Measurements from ENCODE around the gene BFSP2. TPM values are rescaled to one million over a fixed set of nuclear protein-coding genes. Genes with fewer than 3 reads are reported as not detected.
A peak's percentile ranks its signal among the peaks of the same experiment; 100 is the strongest.

Gene BFSP2
- total RNA-seq, 2 donors from 2014 or later, result not detected

- DNase-seq (ENCODE audit: low spot score), result no peak
- Histone ChIP-seq H3K27me3 (no peaks in the 10 kb centered on the region), H3K27ac (no peak overlapping the region), H3K36me3 (no peaks in the 10 kb centered on the region), H3K4me3 (no peak overlapping the region), H3K4me1 (peaks cover 0 to 10% of the 10 kb centered on the region in 2 donors), H3K9me3 (no peaks in the 10 kb centered on the region)
- no peak for TF ChIP-seq CTCF (IDR thresholded peaks at IDR 0.05)
Measured at GRCh38 chr3:133461291-133461690, 61.4 kb downstream of the BFSP2 start.

- no peak for TF ChIP-seq CTCF (IDR thresholded peaks at IDR 0.05)
- Histone ChIP-seq H3K4me1 (peaks cover 0 to 21% of the 10 kb centered on the region in 2 donors), H3K27me3 (no peaks in the 10 kb centered on the region), H3K36me3 (no peaks in the 10 kb centered on the region), H3K27ac (no peak overlapping the region), H3K9me3 (no peaks in the 10 kb centered on the region), H3K4me3 (no peak overlapping the region)
- DNase-seq (ENCODE audit: low spot score), result no peak
Measured at GRCh38 chr3:133463347-133463860, 63.5 kb downstream of the BFSP2 start.

- Histone ChIP-seq H3K9me3 (no peaks in the 10 kb centered on the region), H3K4me1 (peaks cover 0 to 28% of the 10 kb centered on the region in 2 donors), H3K27me3 (no peaks in the 10 kb centered on the region), H3K4me3 (no peak overlapping the region), H3K36me3 (no peaks in the 10 kb centered on the region), H3K27ac (no peak overlapping the region)
- peak in 1 of 2 donors; percentile 22 for TF ChIP-seq CTCF (IDR thresholded peaks at IDR 0.05)
- DNase-seq (ENCODE audit: low spot score), result no peak
Measured at GRCh38 chr3:133464573-133464972, 64.7 kb downstream of the BFSP2 start.

GRCh38 chr3:133466531-133467386 is 66.9 kb downstream of the BFSP2 start:
- no peak for DNase-seq (ENCODE audit: low spot score)
- Histone ChIP-seq H3K27ac (no peak overlapping the region), H3K36me3 (no peaks in the 10 kb centered on the region), H3K27me3 (no peaks in the 10 kb centered on the region), H3K9me3 (no peaks in the 10 kb centered on the region), H3K4me1 (peaks cover 0 to 26% of the 10 kb centered on the region in 2 donors), H3K4me3 (no peak overlapping the region)
- TF ChIP-seq CTCF (IDR thresholded peaks at IDR 0.05), result no peak

- Histone ChIP-seq H3K27ac (no peak overlapping the region), H3K9me3 (no peaks in the 10 kb centered on the region), H3K4me1 (peaks cover 0 to 26% of the 10 kb centered on the region in 2 donors), H3K4me3 (no peak overlapping the region), H3K36me3 (no peaks in the 10 kb centered on the region), H3K27me3 (no peaks in the 10 kb centered on the region)
- TF ChIP-seq CTCF (IDR thresholded peaks at IDR 0.05), result no peak
- no peak for DNase-seq (ENCODE audit: low spot score)
Measured at GRCh38 chr3:133467780-133468179, 67.9 kb downstream of the BFSP2 start.
